Pancreas (tissue), 10 donors: Measurements from ENCODE around the gene SYNCRIP. TPM values are rescaled to one million over a fixed set of nuclear protein-coding genes. Genes with fewer than 3 reads are reported as not detected.
A peak's percentile ranks its signal among the peaks of the same experiment; 100 is the strongest.

Source experiments
- ATAC-seq, 4 donors: fragments of 200-7000 bp; cut with Tn5 transposase; one replicate each; pipeline versions ENCODE4 v1.8.0 to v1.9.1; 2020; ENCODE audit warnings: mild to moderate bottlenecking in 4 of 4, moderate library complexity in 4 of 4
- DNase-seq, 6 donors: peaks; one replicate each; pipeline ENCODE4 v3.0.0-alpha.2; 2020
- FAIRE-seq: peaks from 2 replicates; lab custom pipeline; 2012; peaks lifted over from hg19 to GRCh38; lab: Jason Lieb, UNC
- H3K27ac ChIP-seq, 4 donors: fragments of 200-600 bp; sonication (generic); 1 replicate in 3 of 4; 2 replicates in 1 of 4; pipeline versions ENCODE4 v1.5.0 to v1.8.0; 2020
- H3K27me3 ChIP-seq, 4 donors: fragments of 200-600 bp; one replicate each; pipeline ENCODE4 v1.8.0; 2021
- H3K36me3 ChIP-seq, 3 donors: fragments of 200-600 bp; sonication (generic) in 1 of 3; one replicate each; pipeline versions ENCODE4 v1.5.0 to v1.8.0; 2020 to 2021
- H3K4me1 ChIP-seq, 3 donors: fragments of 200-600 bp; one replicate each; pipeline ENCODE4 v1.8.0; 2021
- H3K4me3 ChIP-seq, 4 donors: fragments of 200-600 bp; sonication (generic) in 2 of 4; one replicate each; pipeline versions ENCODE4 v1.5.0 to v1.8.0; 2020 to 2021
- H3K9me3 ChIP-seq, 4 donors: fragments of 200-600 bp; one replicate each; pipeline ENCODE4 v1.8.0; 2021
- WGBS, 2 donors: extraction: QIAGEN DNeasy Blood & Tissue Kit; methylation state at CpG; one replicate each; pipeline ENCODE4 v1.1.7; 2013; 5-methylcytosine and 5-hydroxymethylcytosine counted together
- intact Hi-C, 3 donors: fragments of 100-400 bp; cut with DNase I; formaldehyde crosslinking; loops; one replicate each; pipeline versions ENCODE4 v1.11.1 to v1.14.2; 2022
- polyA plus RNA-seq, 2 donors: library from polyadenylated mRNA; stranded (reverse); fragments of 200-250 nt; gene quantifications; one replicate each; pipeline ENCODE4 v1.2.3, GENCODE V29; 2013
- total RNA-seq, 6 donors: library from RNA; stranded (reverse); fragmentation: NEBNext Ultra II Directional in 4 of 6; extraction: Animal tissue kit (Norgen Biotek cat#: 25700) in 4 of 6; gene quantifications; one replicate each; pipeline versions ENCODE4 v1.2.1 to v1.2.4, GENCODE V29; 2021 to 2023
- TF ChIP-seq, protein P1 (sequence below), 4 donors: fragments of 200-600 bp; sonication (generic) in 3 of 4; IDR thresholded peaks; one replicate each; pipeline versions ENCODE4 v1.5.0 to v1.8.0; 2021; ENCODE audit warnings: antibody characterized with exemption in 4 of 4
- donor health status: healthy with polysubstance abuse.
- donor health status: DM: no; HTN: no; CAD: no; lungs with moderate emphysema.
- donor health status: DM: no; HTN: no; CAD: no.
- donor health status: control.
- donor health status: control.
- donor health status: Bipolar disorder and iron deficiency.
- donor health status: DM: yes; HTN: yes; CAD: no.
- donor health status: DM: no; HTN: no; CAD: no.
- donor health status: DM: no; HTN: no; CAD: no.
- donor health status: DM: yes; HTN: yes; CAD: no.

SYNCRIP gene
- 10 to 100 TPM; 23.3 to 48.9 (median 43.5) TPM for total RNA-seq
- polyA plus RNA-seq = 10 to 100 TPM; 14.6 to 22.2 TPM

DNA sequence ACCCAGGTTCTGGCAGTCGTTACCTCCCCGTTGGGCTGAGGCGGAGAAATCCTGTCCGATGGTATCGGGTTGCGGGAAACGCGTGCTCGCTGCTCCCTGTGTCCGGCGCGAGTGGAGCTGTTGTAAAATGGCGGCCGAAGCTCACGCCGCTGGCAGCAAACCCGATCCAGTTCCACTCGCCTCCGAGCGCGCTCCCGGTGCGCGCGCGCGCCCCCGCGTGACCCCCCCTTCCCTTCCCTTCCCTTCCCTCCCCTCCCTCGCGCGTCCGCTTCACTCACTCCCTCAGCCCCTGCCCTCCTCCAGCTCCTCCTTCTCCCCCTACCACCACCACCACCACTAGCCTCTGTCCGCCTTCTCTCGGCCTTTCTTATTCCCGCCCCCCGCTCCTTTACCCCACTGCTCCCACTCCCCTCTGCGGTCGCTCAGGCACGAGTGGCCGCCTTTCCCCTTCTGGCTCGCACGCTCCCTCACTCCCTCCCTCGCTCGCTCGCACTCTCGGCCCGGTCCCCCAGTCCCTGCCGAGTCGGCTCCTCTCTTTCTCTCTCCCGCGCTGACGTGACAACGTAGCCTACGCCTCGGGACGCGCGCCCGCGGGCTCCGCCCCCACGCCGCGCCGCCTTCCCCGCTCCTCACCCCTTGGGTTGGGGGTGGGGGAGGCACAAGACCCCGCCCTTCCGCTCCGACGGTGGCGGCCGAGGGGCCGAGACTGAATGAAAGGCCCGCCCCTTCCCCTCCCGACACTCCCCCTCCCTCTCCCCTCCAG is at the start of gene SYNCRIP:
TSS of gene SYNCRIP (minus strand) at position 113 of the 763 bp plus-strand sequence. CDS start 1,447 bp downstream, outside the sequence.
- ATAC-seq (peak; percentile 81 to 89 (median 84)), DNase-seq (peak; percentile 98 to 100 (median 99)), FAIRE-seq (no peak)
- Histone ChIP-seq H3K36me3 (peaks cover 0 to 20% (median 0%) of the 10 kb centered on the region in 3 donors), H3K4me3 (peak within 1 kb of the TSS; percentile 49 to 97 (median 90)), H3K9me3 (no peaks in the 10 kb centered on the region), H3K27me3 (no peaks in the 10 kb centered on the region), H3K27ac (peak within 1 kb of the TSS; percentile 97 to 99 (median 99)), H3K4me1 (peaks cover 6 to 32% (median 27%) of the 10 kb centered on the region in 3 donors)
- 1 to 2% methylated on average over 69 to 74 of the region's 76 CpGs for WGBS, 2 donors
- TF ChIP-seq, protein P1, sequence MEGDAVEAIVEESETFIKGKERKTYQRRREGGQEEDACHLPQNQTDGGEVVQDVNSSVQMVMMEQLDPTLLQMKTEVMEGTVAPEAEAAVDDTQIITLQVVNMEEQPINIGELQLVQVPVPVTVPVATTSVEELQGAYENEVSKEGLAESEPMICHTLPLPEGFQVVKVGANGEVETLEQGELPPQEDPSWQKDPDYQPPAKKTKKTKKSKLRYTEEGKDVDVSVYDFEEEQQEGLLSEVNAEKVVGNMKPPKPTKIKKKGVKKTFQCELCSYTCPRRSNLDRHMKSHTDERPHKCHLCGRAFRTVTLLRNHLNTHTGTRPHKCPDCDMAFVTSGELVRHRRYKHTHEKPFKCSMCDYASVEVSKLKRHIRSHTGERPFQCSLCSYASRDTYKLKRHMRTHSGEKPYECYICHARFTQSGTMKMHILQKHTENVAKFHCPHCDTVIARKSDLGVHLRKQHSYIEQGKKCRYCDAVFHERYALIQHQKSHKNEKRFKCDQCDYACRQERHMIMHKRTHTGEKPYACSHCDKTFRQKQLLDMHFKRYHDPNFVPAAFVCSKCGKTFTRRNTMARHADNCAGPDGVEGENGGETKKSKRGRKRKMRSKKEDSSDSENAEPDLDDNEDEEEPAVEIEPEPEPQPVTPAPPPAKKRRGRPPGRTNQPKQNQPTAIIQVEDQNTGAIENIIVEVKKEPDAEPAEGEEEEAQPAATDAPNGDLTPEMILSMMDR (IDR thresholded peaks at IDR 0.05) = no peak
- intact Hi-C loops = loop anchor here in 2 of 3 donors (5.0 kb wide), 1 partner anchor 34 kb away; no protein-coding TSS in a partner anchor

DNA sequence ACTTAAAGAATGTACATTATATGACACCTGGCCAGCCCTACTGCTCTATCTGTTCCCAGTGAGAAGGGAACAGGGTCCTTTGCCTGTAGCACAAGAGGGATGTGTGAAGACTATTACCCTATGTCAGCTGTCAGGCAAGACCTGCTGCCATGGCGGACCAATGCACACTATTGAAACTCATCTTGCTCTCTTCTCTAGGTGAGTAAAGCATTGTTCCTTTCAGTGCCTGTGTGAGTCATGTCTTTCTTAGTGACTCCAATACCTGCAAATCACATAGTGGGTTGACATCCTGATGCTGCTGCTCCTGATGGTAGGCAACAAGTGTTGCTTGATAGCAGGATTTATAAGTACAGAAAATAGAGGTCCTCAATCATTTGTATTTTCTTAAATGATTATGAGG is 48.8 kb upstream of the SYNCRIP start:
- DNase-seq (no peak), ATAC-seq (no peak), FAIRE-seq (no peak)
- no peaks in the 10 kb centered on the region for H3K27me3 ChIP-seq
- no peak overlapping the region for H3K27ac ChIP-seq
- WGBS, 2 donors = 93 to 100% methylated on average over 1 of the region's 1 CpG
- no peaks in the 10 kb centered on the region for H3K36me3 ChIP-seq
- H3K4me3 ChIP-seq = no peak overlapping the region
- intact Hi-C loops = no loop called here
- TF ChIP-seq, protein P1 (IDR thresholded peaks at IDR 0.05) = no peak
- H3K9me3 ChIP-seq = no peaks in the 10 kb centered on the region
- no peaks in the 10 kb centered on the region for H3K4me1 ChIP-seq

DNA sequence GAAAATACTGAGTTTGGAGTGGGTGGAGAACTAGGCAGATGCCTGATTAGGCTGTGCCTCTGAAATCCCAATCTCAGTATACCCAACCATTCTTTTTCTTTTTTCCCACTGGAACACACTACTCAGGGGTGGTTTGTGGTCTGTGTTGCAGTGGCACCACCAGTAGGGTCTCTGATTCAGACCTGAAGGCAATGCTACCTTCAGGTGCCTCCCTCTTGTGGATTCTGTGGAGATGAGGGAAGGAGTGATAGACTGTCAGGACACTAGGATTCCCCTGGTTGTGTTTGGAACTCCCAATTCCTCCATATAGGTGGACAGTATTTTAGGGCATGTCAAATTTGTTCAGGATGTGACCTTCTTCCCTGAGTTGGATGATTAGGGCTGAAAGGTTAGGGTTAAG is 47.4 kb upstream of the SYNCRIP start:
- H3K9me3 ChIP-seq = no peaks in the 10 kb centered on the region
- no peak overlapping the region for H3K4me3 ChIP-seq
- no peak for ATAC-seq
- no peak overlapping the region for H3K27ac ChIP-seq
- no peaks in the 10 kb centered on the region for H3K27me3 ChIP-seq
- intact Hi-C loops = no loop called here
- H3K4me1 ChIP-seq = no peaks in the 10 kb centered on the region
- FAIRE-seq = no peak
- no peak for DNase-seq
- TF ChIP-seq, protein P1 (IDR thresholded peaks at IDR 0.05) = no peak
- H3K36me3 ChIP-seq = no peaks in the 10 kb centered on the region

DNA sequence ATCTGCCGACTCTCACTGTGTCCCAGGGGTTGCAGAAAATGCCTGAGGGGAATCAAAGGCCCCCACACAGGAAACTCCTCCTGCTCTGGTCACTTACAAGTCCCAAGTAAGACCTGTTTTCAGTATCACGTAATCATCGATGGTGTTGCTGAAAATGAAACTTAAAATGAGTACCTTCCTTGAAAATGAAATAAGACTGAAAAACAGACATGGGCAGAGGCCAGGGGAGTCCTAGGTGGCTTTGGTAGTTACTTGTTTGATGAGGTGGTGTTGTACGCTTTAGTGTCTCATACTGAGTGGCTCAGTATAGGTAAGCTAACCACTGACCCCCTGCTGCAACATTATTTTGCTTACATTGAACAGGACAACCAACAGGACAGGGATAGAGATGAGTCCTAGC is 43.0 kb upstream of the SYNCRIP start:
- WGBS, 2 donors = 88 to 90% methylated on average over 4 of the region's 4 CpGs
- no peak overlapping the region for H3K27ac ChIP-seq
- FAIRE-seq (no peak), ATAC-seq (no peak), DNase-seq (no peak)
- TF ChIP-seq, protein P1 (IDR thresholded peaks at IDR 0.05) = no peak
- no peaks in the 10 kb centered on the region for H3K27me3 ChIP-seq
- intact Hi-C loops = no loop called here
- no peaks in the 10 kb centered on the region for H3K4me1 ChIP-seq
- no peak overlapping the region for H3K4me3 ChIP-seq
- H3K36me3 ChIP-seq = no peaks in the 10 kb centered on the region
- H3K9me3 ChIP-seq = no peaks in the 10 kb centered on the region

DNA sequence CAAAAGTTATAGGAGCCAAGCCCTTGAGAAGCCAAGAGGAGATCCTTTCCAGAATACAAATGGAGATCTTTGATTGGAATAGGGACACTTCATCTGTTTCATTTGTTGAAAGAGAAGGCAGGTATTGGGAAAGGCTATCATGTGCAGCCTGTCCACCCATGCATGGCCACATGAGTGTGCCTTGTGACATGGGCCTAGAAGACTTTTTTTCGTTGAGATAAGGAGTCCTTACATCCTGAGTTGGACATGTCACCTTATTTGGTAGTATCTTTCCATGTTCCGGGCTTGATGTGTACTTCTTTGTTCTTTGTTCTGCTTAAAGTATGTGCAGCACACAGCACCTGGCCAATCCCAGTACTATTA is 42.1 kb upstream of the SYNCRIP start:
- TF ChIP-seq, protein P1 (IDR thresholded peaks at IDR 0.05) = no peak
- Histone ChIP-seq H3K9me3 (no peaks in the 10 kb centered on the region), H3K4me3 (no peak overlapping the region), H3K27me3 (no peaks in the 10 kb centered on the region), H3K27ac (no peak overlapping the region), H3K4me1 (peaks cover 0 to 4% (median 0%) of the 10 kb centered on the region in 3 donors), H3K36me3 (no peaks in the 10 kb centered on the region)
- FAIRE-seq = no peak
- DNase-seq = no peak
- no peak for ATAC-seq
- intact Hi-C loops = no loop called here
- 83 to 91% methylated on average over 2 of the region's 2 CpGs for WGBS, 2 donors
